ENCODE results near the gene GADL1.

The GADL1 gene

GRCh38 chr3:30873671-30874070, 20.8 kb downstream of the GADL1 start:
- DNase-seq: peak; percentile 55

DNA sequence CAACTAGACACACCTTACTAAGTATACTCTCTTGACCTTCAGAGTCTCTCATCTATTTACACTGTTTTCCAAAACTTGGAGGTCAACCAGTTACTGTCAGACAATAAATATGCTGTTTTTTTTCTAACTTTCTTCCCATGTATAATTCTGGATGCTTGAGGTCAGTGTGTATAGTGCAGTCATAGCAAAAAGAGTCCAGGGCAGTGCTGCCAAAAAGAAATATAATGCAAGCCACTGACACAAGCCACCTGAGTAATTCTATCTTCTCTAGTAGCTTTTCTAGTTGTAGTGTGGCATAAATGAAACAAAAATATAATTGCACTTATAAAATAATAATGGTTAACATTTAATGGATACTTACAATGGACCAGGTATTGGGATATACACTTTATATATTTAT, 21.6 kb downstream of the GADL1 start:
- no peak for DNase-seq

GRCh38 chr3:30871720-30872119, 22.7 kb downstream of the GADL1 start:
- DNase-seq: no peak

DNA sequence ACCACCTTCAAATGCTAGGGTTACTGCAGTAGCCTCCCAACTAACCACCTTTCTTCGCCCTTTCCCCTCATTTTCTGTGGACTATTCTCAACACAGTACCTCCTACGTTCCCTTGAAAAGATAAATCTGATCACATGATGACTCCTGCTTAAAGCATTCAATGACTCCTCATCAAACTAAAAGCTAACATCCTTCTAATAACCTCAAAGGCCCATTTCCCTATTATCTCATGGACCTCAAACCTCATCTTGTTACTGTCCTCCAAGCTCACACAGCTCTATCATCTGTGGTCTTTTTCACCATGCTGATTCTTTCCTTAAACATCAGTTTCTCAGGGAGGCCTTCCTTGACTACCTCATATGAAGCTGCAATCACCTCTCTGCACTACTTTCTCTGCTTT, 29.6 kb downstream of the GADL1 start:
- peak; percentile 7 for DNase-seq

DNA sequence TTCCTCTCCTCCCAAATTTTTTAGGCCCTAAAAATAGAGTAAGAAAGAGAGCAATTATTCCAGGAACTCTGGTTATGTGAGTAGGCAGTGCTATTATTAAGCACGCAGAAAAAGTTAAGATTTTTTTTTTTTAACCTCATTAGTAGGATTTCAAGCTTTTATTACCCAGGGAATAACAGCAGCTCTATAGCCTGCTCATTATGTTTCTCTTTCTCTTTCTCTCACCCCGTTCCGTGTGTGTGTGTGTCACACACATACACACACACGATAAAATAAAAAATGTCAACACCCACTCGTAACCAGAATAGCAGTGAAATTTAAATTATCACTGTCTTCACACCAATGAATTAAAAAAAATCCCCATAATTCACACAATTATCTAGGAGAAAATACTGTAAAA, 30.3 kb downstream of the GADL1 start:
- no peak for DNase-seq

DNA sequence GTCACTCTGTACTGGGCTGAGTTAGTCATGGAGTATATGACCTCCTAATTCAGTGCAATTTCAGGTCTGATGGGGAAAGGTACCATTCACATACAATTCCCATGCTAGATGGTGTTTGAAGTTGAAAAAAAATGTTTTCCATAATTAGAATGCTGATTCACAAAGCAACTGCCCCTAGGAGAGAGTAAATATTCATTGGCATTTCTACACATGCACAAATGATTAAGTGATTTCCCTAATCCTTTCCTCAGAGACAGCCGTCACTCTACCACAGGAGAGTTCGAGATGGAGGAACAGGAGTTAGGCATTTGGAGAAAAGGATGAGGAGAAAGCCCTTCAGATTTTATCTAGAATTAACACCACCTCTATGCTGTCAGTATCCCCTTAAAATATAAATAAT, 32.5 kb downstream of the GADL1 start:
- DNase-seq: no peak

GRCh38 chr3:30858894-30859389, 35.5 kb downstream of the GADL1 start:
- no peak for DNase-seq

- DNase-seq: peak; percentile 52
Measured at GRCh38 chr3:30855400-30856292, 38.8 kb downstream of the GADL1 start.

- no peak for DNase-seq
Measured at GRCh38 chr3:30852833-30853232, 41.6 kb downstream of the GADL1 start.

DNA sequence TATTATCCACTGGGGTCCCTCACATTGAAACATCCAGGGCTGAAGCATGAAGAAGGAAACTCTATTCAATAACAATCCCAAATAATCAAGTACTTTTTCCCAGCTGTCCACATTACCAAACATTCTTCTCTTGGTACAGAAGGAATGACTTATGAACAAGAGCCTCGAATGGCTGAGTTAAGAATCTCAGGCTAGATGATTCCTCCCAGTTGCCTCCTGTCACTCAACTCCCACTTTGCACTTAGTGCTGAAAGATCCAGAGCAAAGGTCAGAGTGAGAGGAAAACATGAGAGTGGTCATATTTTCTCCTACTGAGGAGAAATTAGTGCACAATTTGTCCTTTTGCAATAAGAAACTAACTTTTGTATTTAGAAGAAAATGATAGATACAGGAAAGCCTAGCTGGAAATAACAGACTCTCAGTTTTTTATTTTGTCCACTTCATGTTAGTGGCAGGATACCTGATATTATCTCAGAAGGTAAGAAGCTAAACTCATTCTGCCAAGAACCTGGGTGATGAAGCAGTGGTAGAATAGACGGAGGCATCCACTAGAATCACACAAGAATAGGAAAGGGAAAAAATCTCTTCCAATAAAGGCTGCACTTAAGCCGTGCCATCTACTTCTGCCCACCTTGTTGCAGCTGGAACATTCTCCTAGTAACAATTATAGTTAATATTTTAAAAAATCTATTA, 46.2 kb downstream of the GADL1 start:
- no peak for DNase-seq

GRCh38 chr3:30847592-30847991, 46.9 kb downstream of the GADL1 start:
- peak; percentile 44 for DNase-seq

DNA sequence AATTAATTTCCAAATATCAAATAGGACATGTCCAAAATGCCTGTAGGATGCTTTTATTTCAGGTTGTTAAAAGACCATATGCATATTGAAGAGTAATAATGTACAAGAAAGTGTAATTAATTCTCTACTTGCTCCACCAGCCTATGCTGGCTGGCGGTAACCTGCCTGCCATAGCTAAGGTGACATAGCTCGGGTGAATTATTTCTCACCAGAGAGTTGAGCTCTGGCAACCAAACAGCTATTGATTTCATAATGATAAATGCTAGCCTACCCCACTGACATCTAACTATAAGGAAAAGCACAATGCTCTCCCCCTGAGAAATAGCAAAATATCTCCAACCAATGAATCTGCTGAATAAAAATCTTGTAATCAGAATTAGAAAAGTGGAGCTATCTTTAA, 48.9 kb downstream of the GADL1 start:
- no peak for DNase-seq

DNA sequence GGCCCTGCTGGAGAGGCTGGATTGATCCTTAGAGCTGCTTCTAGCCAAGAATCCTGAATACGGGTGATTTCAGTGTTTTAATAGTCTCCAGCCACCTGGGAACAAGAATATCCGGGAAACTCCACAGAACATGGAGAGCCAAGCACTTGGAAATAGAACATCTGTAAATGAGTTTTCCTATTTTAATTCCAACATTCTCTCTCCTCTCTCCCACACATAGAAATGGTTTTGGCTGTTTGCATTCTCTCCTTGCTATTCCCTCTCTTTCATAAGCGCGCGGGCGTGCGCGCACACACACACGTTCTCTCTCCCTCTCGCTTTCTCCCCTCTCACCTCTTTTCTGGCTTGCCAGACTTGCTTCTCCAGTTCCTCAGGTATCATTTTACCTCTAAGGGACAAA, 50.6 kb downstream of the GADL1 start:
- DNase-seq: no peak

DNA sequence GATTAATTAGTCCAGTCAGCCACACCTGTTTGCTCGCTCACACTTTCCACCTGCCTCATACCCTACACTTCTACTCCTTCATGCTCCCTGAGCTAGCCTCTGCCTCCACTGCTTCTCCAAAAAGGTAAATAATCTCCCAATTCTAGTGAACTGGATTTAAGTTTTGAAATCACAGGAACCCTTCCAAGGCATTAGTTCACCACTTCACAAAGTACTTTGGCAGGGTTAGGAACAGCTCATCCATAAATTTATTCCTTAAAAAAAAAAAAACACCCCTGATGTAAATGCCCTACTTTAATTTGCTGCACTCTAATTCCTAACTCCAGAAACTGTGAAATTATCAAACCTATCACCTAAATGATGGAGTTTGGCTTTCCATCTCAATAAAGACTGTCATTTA, 58.3 kb downstream of the GADL1 start:
- DNase-seq: no peak

- no peak for DNase-seq
Measured at GRCh38 chr3:30835667-30836066, 58.8 kb downstream of the GADL1 start.

DNA sequence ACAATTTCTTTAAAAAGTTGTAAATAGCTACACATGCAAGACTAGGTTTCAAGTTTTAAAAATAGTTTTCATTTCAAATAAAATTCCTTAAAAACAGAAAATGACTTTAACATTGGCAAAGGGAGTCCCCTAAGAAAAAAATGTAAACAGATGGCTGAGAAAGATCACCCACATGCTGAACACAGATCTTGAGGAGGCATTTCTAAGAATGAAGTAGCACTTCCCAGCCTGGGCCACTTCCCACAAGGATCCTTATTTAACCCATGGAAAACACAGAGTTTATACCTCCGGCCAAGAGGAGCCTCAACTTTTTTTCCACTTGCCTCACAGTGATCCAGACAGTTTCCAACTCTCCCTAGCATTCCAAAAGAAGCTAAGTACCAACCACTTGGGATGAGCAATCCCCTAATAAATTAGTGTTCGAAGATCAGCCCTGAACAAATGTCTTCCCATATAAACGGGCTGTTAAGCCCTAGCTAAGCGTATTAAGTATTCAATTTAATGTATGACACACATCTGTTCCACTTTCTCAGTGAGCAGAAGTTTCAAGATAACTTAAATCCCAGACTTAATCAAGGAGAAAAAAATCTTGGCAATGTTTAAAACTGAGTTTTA, 61.4 kb downstream of the GADL1 start:
- no peak for DNase-seq

DNA sequence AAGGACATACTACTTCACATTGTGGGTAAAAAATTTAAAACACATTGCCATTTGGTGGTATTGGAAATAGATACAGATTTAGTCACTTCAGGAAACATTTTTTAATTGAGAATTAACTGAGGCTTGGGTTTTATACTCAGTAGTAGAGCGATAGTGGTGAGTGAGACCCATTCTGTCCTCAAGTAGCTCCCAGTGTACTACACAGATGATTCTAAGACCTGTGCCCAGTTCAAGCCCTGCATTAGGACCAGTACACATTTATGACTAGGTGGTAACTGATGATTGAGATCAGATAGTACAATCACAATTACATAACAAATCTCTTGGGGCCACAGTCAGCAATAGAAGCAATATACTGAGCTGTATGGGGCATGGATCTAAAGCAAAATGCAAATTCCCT, 67.4 kb downstream of the GADL1 start:
- no peak for DNase-seq

- peak; percentile 6 for DNase-seq
Measured at GRCh38 chr3:30826531-30826942, 67.9 kb downstream of the GADL1 start.

DNA sequence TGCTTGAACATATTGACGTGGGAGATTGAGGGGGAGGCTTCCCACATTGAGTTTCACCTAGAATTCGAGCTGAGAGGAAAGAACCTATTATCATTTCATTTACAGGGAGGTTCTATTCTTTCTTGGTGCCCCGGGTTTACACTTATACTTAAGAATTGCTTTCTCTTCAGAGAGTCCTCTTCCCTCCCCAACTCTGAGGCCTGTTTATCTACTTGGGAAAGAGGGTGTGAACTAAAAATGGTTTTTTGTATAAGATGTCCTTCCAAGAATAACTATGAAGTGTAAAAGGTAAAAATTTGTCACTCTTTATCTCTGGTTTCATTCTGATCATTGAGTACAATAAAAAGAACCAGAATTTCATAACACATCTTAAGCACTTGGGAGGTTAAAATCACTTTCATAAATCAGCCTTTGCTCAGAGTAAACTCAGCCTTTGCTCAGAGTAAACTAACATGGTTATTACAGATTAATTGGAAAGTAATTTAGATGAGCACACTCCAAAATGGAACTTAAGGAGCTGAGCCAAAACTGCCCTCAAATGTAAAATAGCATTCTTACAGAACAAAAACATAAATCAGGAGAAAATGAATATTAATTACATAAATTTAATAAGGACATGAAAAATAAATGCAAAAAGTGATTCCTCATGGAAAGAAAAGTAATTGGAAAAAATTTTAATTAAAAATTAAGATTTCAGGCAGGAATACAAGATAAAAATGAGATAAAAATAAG, 75.2 kb downstream of the GADL1 start:
- no peak for DNase-seq

DNA sequence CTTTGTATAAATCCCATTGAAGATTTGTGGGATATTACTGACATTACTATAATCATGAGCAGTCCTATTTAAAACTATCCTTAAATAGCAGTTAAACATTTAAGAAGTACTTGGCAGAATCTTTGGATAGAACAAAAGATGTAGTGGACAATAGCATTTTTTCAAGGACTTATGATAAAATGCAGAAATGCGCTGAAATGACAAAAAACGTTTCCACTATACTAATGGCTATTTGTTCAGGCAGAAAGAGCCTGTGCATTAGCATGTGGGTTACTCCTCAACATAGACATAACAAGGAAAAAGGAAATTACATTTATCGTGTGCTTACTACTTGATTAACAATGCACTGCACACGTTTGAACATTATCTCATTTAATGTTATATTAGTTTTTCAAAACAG, 80.7 kb downstream of the GADL1 start:
- DNase-seq: no peak

DNA sequence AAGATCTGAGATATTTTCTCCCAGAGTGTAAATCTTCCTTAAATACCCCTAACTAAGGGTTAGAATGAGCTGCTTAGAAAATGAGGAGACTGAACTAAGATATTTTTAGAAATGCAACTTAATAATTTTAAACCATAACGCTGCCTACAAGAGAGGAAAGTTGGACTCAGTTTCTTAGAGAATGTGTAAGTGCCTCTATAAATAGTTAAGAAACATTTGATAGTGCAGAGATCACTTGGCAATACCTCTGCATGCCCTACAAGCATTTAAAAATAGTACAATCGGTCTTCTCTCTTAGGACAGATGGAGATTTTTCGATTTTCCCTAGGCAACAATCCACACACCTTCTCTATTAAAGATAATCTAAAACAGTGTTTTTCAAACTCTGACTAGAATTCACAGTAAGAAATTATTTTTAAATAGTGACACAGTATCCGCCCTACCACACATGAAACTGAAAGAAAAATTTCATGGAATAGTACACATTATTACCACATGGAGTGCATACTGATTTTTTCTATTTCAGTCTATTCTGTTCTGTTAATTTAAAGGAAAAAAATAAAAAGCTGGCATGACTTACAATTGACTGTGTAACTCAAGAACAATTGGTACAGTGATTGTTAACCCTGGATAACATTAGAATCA, 83.2 kb downstream of the GADL1 start:
- DNase-seq: no peak

GRCh38 chr3:30810625-30811024, 83.8 kb downstream of the GADL1 start:
- DNase-seq: no peak
